Measurements from ENCODE around the gene MTERF4. TPM values are rescaled to one million over a fixed set of nuclear protein-coding genes. Genes with fewer than 3 reads are reported as not detected.

Gene MTERF4
- 32.5 and 39.1 TPM in 2 replicates for total RNA-seq

GRCh38 chr2:241102239-241102803 lies at the start of gene MTERF4:
TSS of gene MTERF4 (minus strand) at chr2:241102287. CDS start at chr2:241102273, 14 bp downstream.

DNA sequence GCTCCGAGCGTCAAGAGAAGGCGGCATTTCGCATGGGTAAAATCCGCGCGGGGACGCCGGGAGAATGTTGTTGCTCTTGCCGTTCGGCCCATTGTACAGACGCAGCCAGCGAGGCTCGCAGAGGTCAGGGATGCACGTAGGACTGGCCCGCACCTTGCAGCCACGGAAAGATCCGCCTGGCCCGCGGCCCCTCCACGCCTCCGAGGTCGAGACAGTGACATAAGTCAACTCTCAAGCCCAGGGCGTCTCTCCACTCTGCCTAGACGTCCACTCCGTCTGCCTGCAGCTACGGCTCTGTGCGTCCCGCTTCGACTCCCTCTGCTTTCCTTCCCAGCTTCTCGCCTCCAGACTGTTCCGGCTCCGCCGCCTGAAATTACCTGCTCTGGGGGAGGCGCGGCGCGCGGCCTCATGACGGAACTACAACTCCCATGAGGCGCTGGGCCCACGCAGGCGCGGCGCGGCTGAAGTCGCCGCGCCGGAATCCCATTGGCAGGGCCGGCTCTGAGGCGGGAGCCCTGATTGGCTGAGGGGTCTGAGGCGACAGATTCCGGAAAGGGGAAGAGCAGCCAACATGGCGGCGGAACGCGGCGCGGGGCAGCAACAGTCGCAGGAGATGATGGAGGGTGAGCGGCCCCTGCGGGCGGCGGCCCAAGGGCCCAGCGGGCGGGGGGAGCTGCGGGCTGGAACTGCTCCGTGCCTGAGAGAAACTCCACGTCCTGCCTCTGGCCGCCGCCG lies 48.0 kb upstream of the MTERF4 start, which contains the start of gene PPP1R7:
Gene PPP1R7, plus strand, starts transcription at position 543 of the 735 bp plus-strand sequence. Its CDS starts 29 bp downstream, at position 572.

DNA sequence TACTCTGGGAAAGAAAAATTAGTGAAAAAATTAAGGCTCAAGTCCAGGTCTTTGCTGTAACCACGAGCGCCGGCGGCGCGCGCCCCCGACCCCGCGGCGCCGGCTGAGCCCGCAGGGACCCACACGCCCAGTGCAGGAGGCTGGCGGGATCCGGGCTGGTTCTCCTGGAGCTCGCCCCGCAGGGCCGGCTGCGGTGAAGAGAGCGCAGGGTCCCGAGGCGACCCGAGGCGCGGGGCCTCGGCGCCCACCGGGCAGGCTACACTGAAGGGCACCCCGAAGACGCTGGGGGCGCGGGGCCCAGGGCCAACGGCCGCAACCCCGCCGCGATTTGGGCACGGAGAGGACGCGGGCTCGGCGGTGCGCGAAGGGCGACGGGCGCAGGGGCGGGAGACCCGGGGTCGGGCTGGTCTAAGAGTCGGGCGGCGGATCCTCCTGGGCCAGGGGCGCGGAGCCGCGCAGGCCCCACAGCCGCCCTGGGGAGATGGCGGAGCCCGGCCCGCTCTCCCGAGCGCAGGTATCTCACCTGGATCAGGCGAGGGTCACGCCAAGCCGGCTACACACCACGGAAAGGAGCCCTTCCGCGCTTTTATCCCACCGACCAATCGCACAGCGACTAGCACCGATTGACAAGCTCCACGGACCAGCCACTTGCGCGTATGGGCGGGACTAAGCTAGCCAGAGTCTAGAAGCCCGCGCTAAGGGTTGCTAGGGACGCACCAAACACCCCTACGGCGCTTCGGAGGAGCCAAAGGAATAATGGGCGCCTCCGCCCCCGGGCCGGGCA lies 47.0 kb upstream of the MTERF4 start, which contains the start of gene PASK:
Gene PASK, minus strand, starts transcription at position 582 of the 784 bp plus-strand sequence. CDS start 6,440 bp downstream, outside the sequence.

Small RNAs within 50 kb of the gene (small RNA-seq; reads per million reads assigned to genes)
- gene AC005237.2, result not detected

Other genes starting within 250 kb of the MTERF4 start
- not detected in 2 replicates for gene AGXT, start 233.5 kb downstream of the MTERF4 start, total RNA-seq
- not detected in 2 replicates for gene MAB21L4, start 206.1 kb downstream of the MTERF4 start, total RNA-seq
- gene CROCC2, start 196.0 kb downstream of the MTERF4 start, total RNA-seq, result under 0.01 TPM in 2 replicates
- 52.8 and 59.3 TPM in 2 replicates for gene SNED1, start 103.7 kb downstream of the MTERF4 start, total RNA-seq
- 1.8 and 3.7 TPM in 2 replicates for gene PASK, start 47.2 kb upstream of the MTERF4 start, total RNA-seq
- 62.6 and 68.3 TPM in 2 replicates for gene PPP1R7, start 48.2 kb upstream of the MTERF4 start, total RNA-seq
- 0.97 and 1.2 TPM in 2 replicates for gene ANO7, start 86.4 kb upstream of the MTERF4 start, total RNA-seq
- gene HDLBP, start 213.4 kb upstream of the MTERF4 start, total RNA-seq, result 880 and 1,110 TPM in 2 replicates
- 563 and 626 TPM in 2 replicates for gene SEPTIN2, start 213.6 kb upstream of the MTERF4 start, total RNA-seq